ENCODE data around the gene ANKRD39.

ANKRD39 gene

GRCh38 chr2:96877631-96878092, 19.8 kb upstream of the ANKRD39 start:
- Histone ChIP-seq H3K9ac (ENCODE audit: low read depth, low read length) (no peak overlapping the region), H3K27me3 (ENCODE audit: control insufficient read depth, insufficient read depth, low read length) (peaks cover 2% of the 10 kb centered on the region; the same call in 1 of the 2 replicates), H3K4me3 (ENCODE audit: low read depth, low read length) (no peak overlapping the region), H3K4me1 (ENCODE audit: control insufficient read depth, insufficient read depth, low read length) (peaks cover 47% of the 10 kb centered on the region), H3K36me3 (ENCODE audit: control insufficient read depth, insufficient read depth, low read length) (no peaks in the 10 kb centered on the region), H3K27ac (ENCODE audit: low read depth, low read length) (no peak overlapping the region), H3K9me3 (ENCODE audit: control insufficient read depth, insufficient read depth, low read length) (no peaks in the 10 kb centered on the region)

GRCh38 chr2:96877042-96877451, 19.2 kb upstream of the ANKRD39 start:
- Histone ChIP-seq H3K27ac (ENCODE audit: low read depth, low read length) (no peak overlapping the region), H3K27me3 (ENCODE audit: control insufficient read depth, insufficient read depth, low read length) (no peaks in the 10 kb centered on the region), H3K36me3 (ENCODE audit: control insufficient read depth, insufficient read depth, low read length) (no peaks in the 10 kb centered on the region), H3K9me3 (ENCODE audit: control insufficient read depth, insufficient read depth, low read length) (no peaks in the 10 kb centered on the region), H3K4me1 (ENCODE audit: control insufficient read depth, insufficient read depth, low read length) (peaks cover 42% of the 10 kb centered on the region), H3K4me3 (ENCODE audit: low read depth, low read length) (no peak overlapping the region), H3K9ac (ENCODE audit: low read depth, low read length) (no peak overlapping the region)

GRCh38 chr2:96876269-96877041, 18.6 kb upstream of the ANKRD39 start:
- H3K27ac ChIP-seq (ENCODE audit: low read depth, low read length), result peak overlapping the region; percentile 36
- H3K27me3 ChIP-seq (ENCODE audit: control insufficient read depth, insufficient read depth, low read length), result no peaks in the 10 kb centered on the region
- no peak overlapping the region for H3K4me3 ChIP-seq (ENCODE audit: low read depth, low read length)
- H3K9me3 ChIP-seq (ENCODE audit: control insufficient read depth, insufficient read depth, low read length), result no peaks in the 10 kb centered on the region
- peaks cover 36% of the 10 kb centered on the region for H3K4me1 ChIP-seq (ENCODE audit: control insufficient read depth, insufficient read depth, low read length)
- no peaks in the 10 kb centered on the region for H3K36me3 ChIP-seq (ENCODE audit: control insufficient read depth, insufficient read depth, low read length)
- H3K9ac ChIP-seq (ENCODE audit: low read depth, low read length), result no peak overlapping the region

- peak overlapping the region; percentile 36 for H3K27ac ChIP-seq (ENCODE audit: low read depth, low read length)
- no peak overlapping the region for H3K4me3 ChIP-seq (ENCODE audit: low read depth, low read length)
- H3K4me1 ChIP-seq (ENCODE audit: control insufficient read depth, insufficient read depth, low read length), result peaks cover 35% of the 10 kb centered on the region
- no peak overlapping the region for H3K9ac ChIP-seq (ENCODE audit: low read depth, low read length)
- peaks cover 7% of the 10 kb centered on the region for H3K27me3 ChIP-seq (ENCODE audit: control insufficient read depth, insufficient read depth, low read length)
- no peaks in the 10 kb centered on the region for H3K9me3 ChIP-seq (ENCODE audit: control insufficient read depth, insufficient read depth, low read length)
- H3K36me3 ChIP-seq (ENCODE audit: control insufficient read depth, insufficient read depth, low read length), result no peaks in the 10 kb centered on the region
Measured at GRCh38 chr2:96875498-96876268, 17.9 kb upstream of the ANKRD39 start.

- H3K4me1 ChIP-seq (ENCODE audit: control insufficient read depth, insufficient read depth, low read length), result peaks cover 39% of the 10 kb centered on the region
- no peak overlapping the region for H3K27ac ChIP-seq (ENCODE audit: low read depth, low read length)
- no peak overlapping the region for H3K4me3 ChIP-seq (ENCODE audit: low read depth, low read length)
- H3K9me3 ChIP-seq (ENCODE audit: control insufficient read depth, insufficient read depth, low read length), result no peaks in the 10 kb centered on the region
- no peaks in the 10 kb centered on the region for H3K36me3 ChIP-seq (ENCODE audit: control insufficient read depth, insufficient read depth, low read length)
- H3K9ac ChIP-seq (ENCODE audit: low read depth, low read length), result no peak overlapping the region
- H3K27me3 ChIP-seq (ENCODE audit: control insufficient read depth, insufficient read depth, low read length), result peaks cover 10% of the 10 kb centered on the region
Measured at GRCh38 chr2:96874198-96874831, 16.5 kb upstream of the ANKRD39 start.

DNA sequence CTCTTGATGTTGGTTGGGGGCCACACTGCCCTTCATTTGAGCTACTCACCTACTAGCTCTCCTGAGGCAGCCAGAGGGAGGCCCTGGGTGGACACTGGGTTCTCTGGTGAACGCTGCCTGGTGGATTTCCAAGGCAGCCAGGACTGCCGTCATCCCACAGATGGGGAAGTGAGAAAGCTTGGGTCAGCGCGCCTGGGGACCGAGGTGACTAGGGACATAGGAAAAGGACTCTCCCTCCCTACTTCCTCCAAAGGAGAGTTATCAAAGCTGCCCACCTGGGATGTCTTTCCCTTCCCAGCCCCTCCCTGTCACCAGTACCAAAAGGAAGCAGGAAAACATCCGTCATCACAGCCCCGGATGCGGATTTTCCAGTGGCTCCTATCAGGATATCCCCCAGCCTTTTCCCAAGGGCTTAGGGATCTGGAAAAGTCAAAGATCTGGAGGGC, 15.9 kb upstream of the ANKRD39 start:
- no peak overlapping the region for H3K27ac ChIP-seq (ENCODE audit: low read depth, low read length)
- no peak overlapping the region for H3K9ac ChIP-seq (ENCODE audit: low read depth, low read length)
- H3K4me3 ChIP-seq (ENCODE audit: low read depth, low read length), result no peak overlapping the region
- H3K27me3 ChIP-seq (ENCODE audit: control insufficient read depth, insufficient read depth, low read length), result peaks cover 10% of the 10 kb centered on the region
- peaks cover 39% of the 10 kb centered on the region for H3K4me1 ChIP-seq (ENCODE audit: control insufficient read depth, insufficient read depth, low read length)
- H3K9me3 ChIP-seq (ENCODE audit: control insufficient read depth, insufficient read depth, low read length), result no peaks in the 10 kb centered on the region
- H3K36me3 ChIP-seq (ENCODE audit: control insufficient read depth, insufficient read depth, low read length), result no peaks in the 10 kb centered on the region

GRCh38 chr2:96872591-96873349, 15.0 kb upstream of the ANKRD39 start:
- peaks cover 10% of the 10 kb centered on the region for H3K27me3 ChIP-seq (ENCODE audit: control insufficient read depth, insufficient read depth, low read length)
- no peak overlapping the region for H3K9ac ChIP-seq (ENCODE audit: low read depth, low read length)
- H3K9me3 ChIP-seq (ENCODE audit: control insufficient read depth, insufficient read depth, low read length), result no peaks in the 10 kb centered on the region
- H3K4me1 ChIP-seq (ENCODE audit: control insufficient read depth, insufficient read depth, low read length), result peaks cover 41% of the 10 kb centered on the region
- no peaks in the 10 kb centered on the region for H3K36me3 ChIP-seq (ENCODE audit: control insufficient read depth, insufficient read depth, low read length)
- no peak overlapping the region for H3K4me3 ChIP-seq (ENCODE audit: low read depth, low read length)
- no peak overlapping the region for H3K27ac ChIP-seq (ENCODE audit: low read depth, low read length)

GRCh38 chr2:96870626-96871255, 12.9 kb upstream of the ANKRD39 start:
- H3K4me3 ChIP-seq (ENCODE audit: low read depth, low read length), result peak overlapping the region; percentile 91
- H3K36me3 ChIP-seq (ENCODE audit: control insufficient read depth, insufficient read depth, low read length), result peaks cover 19% of the 10 kb centered on the region
- H3K9me3 ChIP-seq (ENCODE audit: control insufficient read depth, insufficient read depth, low read length), result no peaks in the 10 kb centered on the region
- peaks cover 10% of the 10 kb centered on the region for H3K27me3 ChIP-seq (ENCODE audit: control insufficient read depth, insufficient read depth, low read length)
- peak overlapping the region; percentile 43; the same call in 1 of the 2 replicates for H3K9ac ChIP-seq (ENCODE audit: low read depth, low read length)
- H3K27ac ChIP-seq (ENCODE audit: low read depth, low read length), result no peak overlapping the region
- H3K4me1 ChIP-seq (ENCODE audit: control insufficient read depth, insufficient read depth, low read length), result peaks cover 39% of the 10 kb centered on the region

DNA sequence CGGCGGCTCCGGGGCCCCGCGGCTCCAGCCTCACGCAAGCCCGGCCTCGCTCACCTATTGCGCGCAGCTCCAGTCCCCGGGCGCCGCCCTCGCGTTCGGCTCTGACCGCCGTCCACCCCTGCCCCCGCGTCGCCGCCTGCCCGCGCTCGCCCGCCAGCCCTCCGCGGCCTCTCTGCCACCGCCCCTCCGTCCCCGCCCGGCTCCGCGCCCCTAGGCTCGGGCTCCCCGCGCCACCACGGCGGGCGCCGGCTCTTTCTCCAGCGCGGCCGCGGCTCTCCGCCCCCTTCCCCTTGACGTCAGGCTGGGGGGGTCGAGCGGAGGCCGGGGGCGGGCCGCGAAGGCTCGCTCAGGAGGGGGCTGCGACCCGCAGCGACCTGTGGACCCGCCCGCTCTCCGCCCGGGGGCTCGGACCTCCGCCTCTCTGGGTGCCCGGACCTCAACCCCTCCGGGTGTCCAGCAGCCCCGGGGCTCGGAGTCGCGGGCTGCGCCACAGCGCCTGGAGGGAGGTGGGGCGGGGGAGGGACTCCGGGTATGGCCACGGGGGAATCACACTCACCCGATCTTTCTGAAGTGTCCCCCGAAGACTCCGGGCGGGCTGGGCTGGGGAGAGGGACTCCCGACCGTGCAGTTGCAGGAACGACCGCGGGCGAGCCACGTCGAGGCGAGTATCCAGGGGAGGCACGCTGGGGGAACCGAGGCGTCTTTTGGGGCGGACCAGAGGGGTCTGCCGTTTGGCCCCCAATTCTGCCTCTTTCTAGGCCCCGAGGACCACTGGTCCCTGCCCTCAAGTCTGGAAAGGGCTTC, 12.2 kb upstream of the ANKRD39 start, which contains the start of gene SEMA4C:
SEMA4C (minus strand) TSS at position 259 of the 804 bp plus-strand sequence. CDS start 2,194 bp downstream, outside the sequence.
- H3K36me3 ChIP-seq (ENCODE audit: control insufficient read depth, insufficient read depth, low read length), result peaks cover 26% of the 10 kb centered on the region
- peak within 1 kb of the TSS; percentile 96 for H3K27ac ChIP-seq (ENCODE audit: low read depth, low read length)
- H3K9ac ChIP-seq (ENCODE audit: low read depth, low read length), result peak within 1 kb of the TSS; percentile 93
- H3K27me3 ChIP-seq (ENCODE audit: control insufficient read depth, insufficient read depth, low read length), result peaks cover 10% of the 10 kb centered on the region
- peak within 1 kb of the TSS; percentile 91 for H3K4me3 ChIP-seq (ENCODE audit: low read depth, low read length)
- H3K4me1 ChIP-seq (ENCODE audit: control insufficient read depth, insufficient read depth, low read length), result peaks cover 33% of the 10 kb centered on the region
- no peaks in the 10 kb centered on the region for H3K9me3 ChIP-seq (ENCODE audit: control insufficient read depth, insufficient read depth, low read length)
